Activated naive CD8-positive, alpha-beta T cell treated with anti-CD3 and anti-CD28 coated beads, Interleukin-2, amount 10 ng/mL, durations not matched to agents 7 days and 5 days (primary cell): ENCODE measurements around the gene GALNT1. TPM values are rescaled to one million over a fixed set of nuclear protein-coding genes. Genes with fewer than 3 reads are reported as not detected.

Source experiments
- ATAC-seq: fragments of 150-1000 bp; cut with Tn5 transposase; one replicate; pipeline ENCODE4 v1.10.0; 2021; ENCODE audit warnings: low read depth, moderate library complexity
- POLR2A ChIA-PET: fragments of 350-600 bp; sonication (Branson Sonifier 250); formaldehyde crosslinking; loops from one replicate; lab custom pipeline; 2021; ENCODE audit warnings: antibody characterized with exemption; lab: Charles Lee
- DNase-seq: peaks from one replicate; pipeline ENCODE4 v3.0.0; 2021
- H3K27ac Mint-ChIP-seq: one replicate; pipeline ENCODE4 v1.8.0; 2022; ENCODE audit warnings: mild to moderate bottlenecking, mixed read lengths
- H3K27me3 Mint-ChIP-seq: one replicate; pipeline ENCODE4 v1.8.0; 2022; ENCODE audit warnings: mild to moderate bottlenecking, moderate library complexity, mixed read lengths
- H3K36me3 Mint-ChIP-seq: one replicate; pipeline ENCODE4 v1.8.0; 2021; ENCODE audit warnings: mild to moderate bottlenecking, mixed read lengths
- H3K4me1 Mint-ChIP-seq: one replicate; pipeline ENCODE4 v1.8.0; 2021; ENCODE audit warnings: mixed read lengths
- H3K4me3 Mint-ChIP-seq: one replicate; pipeline ENCODE4 v1.8.0; 2022; ENCODE audit warnings: mild to moderate bottlenecking, moderate library complexity, mixed read lengths
- H3K9me3 Mint-ChIP-seq: one replicate; pipeline ENCODE4 v1.8.0; 2021; ENCODE audit warnings: mixed read lengths
- total RNA-seq, 2 experiments: library from RNA; stranded (reverse); gene quantifications; one replicate each; pipeline ENCODE4 v1.2.3, GENCODE V29; 2021

Gene GALNT1
- total RNA-seq, 2 experiments from 2014 or later = 33.1 to 38.3 TPM

DNA sequence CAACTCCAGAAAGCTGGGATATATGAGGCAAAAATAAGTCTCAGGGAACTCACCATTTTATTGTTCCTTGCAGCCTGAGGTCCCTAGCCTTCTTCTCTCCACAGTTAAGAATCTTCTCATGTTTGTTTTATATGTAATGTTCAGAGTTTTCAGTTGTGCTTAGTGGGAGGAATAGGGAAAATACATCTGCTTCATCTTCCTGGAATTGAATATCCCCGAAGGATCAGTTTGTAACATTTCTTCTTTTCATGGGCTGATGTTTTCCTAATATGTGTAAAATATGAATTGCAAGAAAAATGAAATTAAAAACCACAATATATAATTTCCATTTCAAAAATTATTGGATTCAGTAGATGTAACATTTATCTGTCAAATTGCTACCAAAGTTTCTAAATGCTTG, 8.0 kb downstream of the GALNT1 start:
- ATAC-seq = no peak
- no peak overlapping the region for H3K27ac Mint-ChIP-seq
- DNase-seq = no peak
- H3K27me3 Mint-ChIP-seq = no peaks in the 10 kb centered on the region
- H3K36me3 Mint-ChIP-seq = peaks cover 34% of the 10 kb centered on the region
- peaks cover 17% of the 10 kb centered on the region for H3K9me3 Mint-ChIP-seq
- POLR2A ChIA-PET = no interaction called here
- H3K4me3 Mint-ChIP-seq = no peak overlapping the region
- peaks cover 13% of the 10 kb centered on the region for H3K4me1 Mint-ChIP-seq

DNA sequence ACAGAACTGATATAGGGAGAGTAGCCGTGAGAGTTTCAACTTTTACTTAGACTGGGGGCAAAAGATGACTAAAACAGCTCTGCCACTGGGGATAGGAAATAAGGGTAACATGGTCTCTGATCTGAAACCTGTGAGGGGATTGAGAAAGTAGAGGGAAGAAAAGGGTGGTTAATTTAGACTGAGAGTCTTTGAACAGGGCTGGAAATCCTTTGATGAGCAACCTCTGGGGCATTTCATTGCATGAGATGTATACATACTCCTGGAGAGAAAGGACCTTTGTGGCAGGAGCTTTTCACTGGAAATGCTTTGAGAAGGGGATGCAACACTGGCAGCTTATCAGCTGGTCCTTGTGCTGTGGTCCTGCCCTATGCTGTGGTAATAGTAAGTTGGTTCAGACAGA, 9.4 kb downstream of the GALNT1 start:
- no peak for DNase-seq
- Mint-ChIP-seq H3K4me1 (peaks cover 14% of the 10 kb centered on the region), H3K36me3 (peaks cover 29% of the 10 kb centered on the region), H3K4me3 (no peak overlapping the region), H3K27ac (no peak overlapping the region), H3K9me3 (peaks cover 17% of the 10 kb centered on the region), H3K27me3 (no peaks in the 10 kb centered on the region)
- POLR2A ChIA-PET = no interaction called here
- ATAC-seq = no peak

DNA sequence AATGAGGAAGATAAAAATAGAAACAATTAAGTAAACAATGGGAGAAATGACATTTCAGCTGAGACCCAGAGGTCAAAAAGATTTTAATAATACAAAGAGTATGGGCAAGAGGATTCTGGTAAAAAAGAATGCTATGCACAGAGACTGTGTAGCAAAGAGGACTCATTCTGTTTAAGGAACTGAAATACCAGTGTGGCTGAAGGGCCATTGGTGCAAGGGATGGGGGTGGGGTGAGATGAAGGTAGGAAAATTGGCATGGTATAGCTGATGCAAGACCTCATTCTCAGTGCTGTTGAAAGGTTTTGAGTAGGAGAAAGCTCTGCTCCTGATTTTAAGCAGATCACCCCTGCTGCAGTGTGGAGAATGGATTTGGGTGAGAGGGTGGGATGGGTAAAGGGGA, 10.8 kb downstream of the GALNT1 start:
- POLR2A ChIA-PET = interaction anchor here (1.2 kb wide), 1 partner anchor 10 kb away, joined by 3 read pairs; no protein-coding TSS in a partner anchor
- no peak overlapping the region for H3K4me3 Mint-ChIP-seq
- H3K4me1 Mint-ChIP-seq = peaks cover 14% of the 10 kb centered on the region
- no peaks in the 10 kb centered on the region for H3K27me3 Mint-ChIP-seq
- H3K27ac Mint-ChIP-seq = no peak overlapping the region
- no peak for ATAC-seq
- no peak for DNase-seq
- H3K36me3 Mint-ChIP-seq = peaks cover 20% of the 10 kb centered on the region
- peaks cover 15% of the 10 kb centered on the region for H3K9me3 Mint-ChIP-seq

DNA sequence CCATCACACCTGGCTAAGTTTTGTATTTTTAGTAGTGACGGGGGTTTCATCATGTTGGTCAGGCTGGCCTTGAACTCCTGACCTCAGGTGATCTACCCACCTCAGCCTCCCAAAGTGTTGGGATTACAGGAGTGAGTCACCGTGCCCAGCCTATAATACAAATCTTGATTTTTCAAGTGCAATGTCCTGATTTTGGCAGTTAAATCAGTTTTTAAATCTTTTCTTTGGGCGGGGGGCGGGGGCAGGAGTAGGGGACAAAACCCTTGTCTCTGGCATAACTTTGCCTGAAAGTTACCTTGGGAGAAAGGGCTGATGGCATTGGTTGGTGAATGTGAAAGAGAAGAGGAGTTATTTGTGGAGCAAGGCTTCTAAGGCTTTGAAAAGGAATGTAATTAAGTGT, 12.3 kb downstream of the GALNT1 start:
- no peak overlapping the region for H3K27ac Mint-ChIP-seq
- H3K4me3 Mint-ChIP-seq = no peak overlapping the region
- DNase-seq (no peak), ATAC-seq (no peak)
- peaks cover 11% of the 10 kb centered on the region for H3K4me1 Mint-ChIP-seq
- H3K36me3 Mint-ChIP-seq = peaks cover 12% of the 10 kb centered on the region
- peaks cover 8% of the 10 kb centered on the region for H3K9me3 Mint-ChIP-seq
- POLR2A ChIA-PET = no interaction called here
- H3K27me3 Mint-ChIP-seq = no peaks in the 10 kb centered on the region

DNA sequence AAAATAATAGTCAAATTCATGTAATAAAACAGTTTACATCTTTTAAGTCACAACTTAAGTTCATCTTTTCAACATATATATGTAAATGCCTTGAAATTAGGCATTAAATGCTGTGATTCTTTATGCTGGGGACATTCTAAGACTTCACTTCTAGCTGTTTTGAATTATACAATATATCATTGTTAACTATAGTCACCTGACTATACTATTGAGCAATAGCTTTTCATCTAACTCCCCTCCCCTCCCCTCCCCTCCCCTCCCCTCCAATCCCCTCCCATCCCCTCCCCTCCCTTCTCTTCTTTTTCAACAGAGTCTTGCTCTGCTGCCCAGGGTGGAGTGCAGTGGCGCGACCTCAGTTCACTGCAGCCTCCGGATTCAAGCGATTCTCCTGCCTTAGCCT, 16.2 kb downstream of the GALNT1 start:
- Mint-ChIP-seq H3K36me3 (peaks cover 33% of the 10 kb centered on the region), H3K4me1 (peaks cover 8% of the 10 kb centered on the region), H3K27ac (no peak overlapping the region), H3K27me3 (no peaks in the 10 kb centered on the region), H3K9me3 (peaks cover 24% of the 10 kb centered on the region), H3K4me3 (no peak overlapping the region)
- POLR2A ChIA-PET = no interaction called here
- DNase-seq = no peak
- ATAC-seq = no peak

DNA sequence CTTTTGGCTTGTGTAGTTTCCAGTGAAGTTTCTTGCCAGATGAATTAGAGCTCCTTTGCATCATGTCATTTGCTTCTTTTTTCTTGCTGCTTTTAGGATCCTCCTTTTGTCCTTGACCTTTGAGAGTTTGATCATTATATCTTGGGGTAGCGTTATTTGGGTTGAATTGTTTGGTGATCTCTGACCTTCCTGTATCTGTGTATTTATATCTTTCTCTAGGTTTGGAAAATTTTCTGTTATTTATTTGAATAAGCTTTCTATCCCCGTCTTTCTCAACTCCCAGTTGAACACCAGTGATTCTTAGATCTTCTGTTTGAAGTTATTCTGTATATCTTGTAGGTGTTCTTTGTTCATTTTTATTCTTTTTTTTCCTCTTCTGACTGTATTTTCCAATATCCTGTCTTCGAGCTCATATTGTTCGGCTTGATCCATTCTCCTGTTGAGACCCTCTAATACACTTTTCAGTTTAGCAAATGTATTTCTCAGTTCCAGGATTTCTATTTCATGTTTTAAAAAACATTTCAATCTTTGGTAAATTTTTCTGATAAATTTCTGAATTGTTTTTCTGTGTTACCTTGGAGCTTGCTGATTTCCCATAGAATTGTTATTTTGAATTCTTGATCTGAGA, 20.8 kb downstream of the GALNT1 start:
- POLR2A ChIA-PET = interaction anchor here (1.2 kb wide), 1 partner anchor 14 kb away, joined by 3 read pairs; no protein-coding TSS in a partner anchor
- DNase-seq (no peak), ATAC-seq (no peak)
- Mint-ChIP-seq H3K36me3 (peaks cover 53% of the 10 kb centered on the region), H3K27ac (no peak overlapping the region), H3K27me3 (no peaks in the 10 kb centered on the region), H3K4me3 (no peak overlapping the region), H3K9me3 (peaks cover 30% of the 10 kb centered on the region), H3K4me1 (peaks cover 11% of the 10 kb centered on the region)

DNA sequence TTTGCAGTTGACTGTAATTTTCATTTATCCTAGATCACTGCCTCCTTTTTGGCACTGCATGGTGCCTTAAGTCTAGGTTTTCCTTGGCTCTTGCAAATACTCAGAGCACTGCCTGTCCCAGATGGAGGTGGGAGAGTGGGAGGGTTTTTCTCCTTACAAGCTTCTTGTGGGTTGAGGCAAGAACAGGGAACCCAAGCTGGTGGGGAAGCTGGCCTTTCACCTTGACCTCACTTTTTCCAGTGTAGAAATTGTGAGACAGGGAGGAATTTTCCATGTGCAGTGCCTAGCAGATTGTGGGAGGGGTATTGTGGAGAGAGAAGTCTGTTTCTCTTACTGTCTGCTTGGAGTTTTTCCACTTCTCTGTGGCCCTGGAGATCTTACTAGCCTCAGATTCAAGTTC, 21.5 kb downstream of the GALNT1 start:
- no peaks in the 10 kb centered on the region for H3K27me3 Mint-ChIP-seq
- peaks cover 57% of the 10 kb centered on the region for H3K36me3 Mint-ChIP-seq
- POLR2A ChIA-PET = no interaction called here
- H3K4me1 Mint-ChIP-seq = peaks cover 13% of the 10 kb centered on the region
- peaks cover 30% of the 10 kb centered on the region for H3K9me3 Mint-ChIP-seq
- H3K4me3 Mint-ChIP-seq = no peak overlapping the region
- no peak overlapping the region for H3K27ac Mint-ChIP-seq
- no peak for DNase-seq
- ATAC-seq = no peak

DNA sequence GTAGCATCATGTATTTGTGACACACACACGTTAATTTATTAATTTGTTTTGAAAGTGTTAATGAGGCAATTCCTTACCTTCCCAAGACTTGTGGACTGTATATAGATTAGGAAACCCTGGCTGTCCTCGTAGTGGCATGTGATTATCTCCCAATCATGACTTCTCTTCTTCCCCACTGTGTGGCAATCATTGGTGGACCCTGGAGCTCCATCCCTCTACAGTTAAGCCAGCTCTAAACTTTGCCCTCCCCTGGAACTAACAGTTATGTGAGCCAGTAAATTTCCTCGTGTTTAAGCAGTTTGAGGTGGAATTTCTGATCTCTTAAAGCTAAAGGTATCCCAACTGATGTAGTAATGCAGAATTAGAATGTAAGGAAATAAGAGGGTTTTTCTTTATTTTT, 22.0 kb downstream of the GALNT1 start:
- no peak for ATAC-seq
- POLR2A ChIA-PET = no interaction called here
- Mint-ChIP-seq H3K27ac (no peak overlapping the region), H3K36me3 (peaks cover 53% of the 10 kb centered on the region), H3K9me3 (peaks cover 27% of the 10 kb centered on the region), H3K4me1 (peaks cover 13% of the 10 kb centered on the region), H3K27me3 (no peaks in the 10 kb centered on the region), H3K4me3 (no peak overlapping the region)
- DNase-seq = no peak

DNA sequence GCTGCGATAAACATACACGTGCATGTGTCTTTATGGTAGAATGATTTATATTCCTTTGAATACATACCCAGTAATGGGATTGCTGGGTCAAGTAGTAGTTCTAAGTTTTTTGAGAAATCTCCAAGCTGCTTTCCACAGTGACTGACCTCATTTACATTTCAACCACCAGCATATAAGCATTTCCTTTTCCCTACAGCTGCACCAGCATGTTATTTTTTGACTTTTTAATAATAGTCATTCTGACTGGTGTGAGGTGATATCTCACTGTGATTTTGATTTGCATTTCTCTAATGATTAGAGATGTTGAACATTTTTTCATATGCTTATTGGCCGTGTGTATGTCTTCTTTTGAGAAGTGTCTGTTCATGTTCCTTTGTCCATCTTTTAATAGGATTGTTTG, 22.8 kb downstream of the GALNT1 start:
- H3K4me1 Mint-ChIP-seq = peaks cover 13% of the 10 kb centered on the region
- no peak for ATAC-seq
- DNase-seq = no peak
- peaks cover 50% of the 10 kb centered on the region for H3K36me3 Mint-ChIP-seq
- POLR2A ChIA-PET = no interaction called here
- no peak overlapping the region for H3K4me3 Mint-ChIP-seq
- H3K27ac Mint-ChIP-seq = no peak overlapping the region
- H3K27me3 Mint-ChIP-seq = no peaks in the 10 kb centered on the region
- peaks cover 27% of the 10 kb centered on the region for H3K9me3 Mint-ChIP-seq

DNA sequence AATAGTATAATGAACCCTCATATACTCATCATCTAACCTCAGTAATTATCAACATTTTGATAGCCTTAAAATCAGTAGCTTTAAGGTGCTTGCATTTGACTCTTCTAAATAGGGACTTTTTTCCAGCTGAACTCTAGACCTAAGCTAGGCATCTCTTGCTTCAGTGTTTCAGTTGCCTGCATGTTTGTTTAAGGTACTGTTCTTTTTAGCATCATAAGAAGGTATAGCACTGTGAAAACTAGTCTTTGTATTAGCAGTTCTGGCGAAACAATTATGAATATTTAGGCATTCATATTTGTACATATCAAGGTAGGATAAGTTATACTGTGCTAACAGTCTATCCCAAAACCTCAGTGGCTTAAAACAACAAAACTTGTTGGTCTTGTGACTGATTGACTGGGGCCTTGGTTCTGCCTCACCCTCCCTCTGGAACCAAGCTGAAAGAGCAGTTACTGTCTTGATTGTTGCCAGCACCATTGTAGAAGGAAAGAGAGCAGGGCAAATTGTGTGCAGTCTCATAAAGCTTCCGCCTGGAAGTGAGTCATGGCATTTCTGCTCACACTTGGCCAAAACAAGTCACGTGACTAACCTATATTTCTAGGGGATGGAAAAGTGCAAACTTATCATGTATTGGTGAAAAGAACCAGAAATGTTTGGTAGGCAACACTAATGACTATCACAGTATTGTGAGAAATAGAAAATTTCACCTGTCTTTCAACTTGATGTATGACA, 24.3 kb downstream of the GALNT1 start:
- ATAC-seq = no peak
- Mint-ChIP-seq H3K4me1 (peaks cover 12% of the 10 kb centered on the region), H3K27ac (no peak overlapping the region), H3K4me3 (no peak overlapping the region), H3K27me3 (no peaks in the 10 kb centered on the region), H3K9me3 (peaks cover 21% of the 10 kb centered on the region), H3K36me3 (peaks cover 40% of the 10 kb centered on the region)
- no peak for DNase-seq
- POLR2A ChIA-PET = no interaction called here

DNA sequence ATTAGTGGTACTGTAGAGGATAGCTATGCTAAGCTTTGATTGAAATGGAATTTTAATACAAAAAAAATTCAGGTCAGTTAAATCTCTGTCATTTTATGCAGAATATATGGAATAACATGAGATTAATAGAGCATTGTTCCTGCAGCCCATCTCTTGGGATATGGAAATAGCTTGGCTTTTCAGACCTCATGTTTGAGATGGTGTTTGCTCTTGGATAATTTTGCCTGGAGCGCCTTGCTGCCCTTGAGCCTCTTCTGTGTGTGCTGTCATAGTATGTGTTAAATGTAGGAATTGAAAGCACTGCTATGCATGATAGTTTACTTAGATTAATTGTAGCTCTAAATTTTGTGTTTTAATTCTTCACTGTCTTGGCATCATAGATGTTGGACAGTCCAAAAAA, 27.7 kb downstream of the GALNT1 start:
- peaks cover 16% of the 10 kb centered on the region for H3K36me3 Mint-ChIP-seq
- H3K27me3 Mint-ChIP-seq = no peaks in the 10 kb centered on the region
- H3K4me3 Mint-ChIP-seq = no peak overlapping the region
- no peaks in the 10 kb centered on the region for H3K9me3 Mint-ChIP-seq
- no peak for ATAC-seq
- H3K4me1 Mint-ChIP-seq = peaks cover 12% of the 10 kb centered on the region
- POLR2A ChIA-PET = no interaction called here
- H3K27ac Mint-ChIP-seq = no peak overlapping the region
- no peak for DNase-seq

DNA sequence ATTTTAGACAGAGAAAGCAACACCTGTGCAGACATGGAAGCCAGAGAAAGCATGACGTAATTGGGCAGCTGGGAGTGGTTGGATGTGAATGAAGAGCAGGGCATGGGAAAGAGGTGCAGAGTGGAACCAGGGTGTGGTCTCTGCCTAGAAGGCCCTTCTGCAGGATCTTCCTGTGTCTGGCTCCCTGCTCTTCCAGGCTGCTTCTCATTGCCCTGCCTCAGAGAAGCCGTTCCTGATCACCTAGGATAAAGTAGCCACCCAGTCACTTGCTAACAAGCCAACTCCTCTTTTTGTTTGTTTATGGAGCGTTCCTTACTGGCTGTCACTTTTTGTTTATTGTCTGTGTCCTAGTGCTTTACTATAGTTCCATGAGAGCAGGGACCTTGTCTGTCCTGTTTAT, 28.5 kb downstream of the GALNT1 start:
- peaks cover 12% of the 10 kb centered on the region for H3K4me1 Mint-ChIP-seq
- DNase-seq (no peak), ATAC-seq (no peak)
- no peaks in the 10 kb centered on the region for H3K27me3 Mint-ChIP-seq
- H3K9me3 Mint-ChIP-seq = no peaks in the 10 kb centered on the region
- POLR2A ChIA-PET = no interaction called here
- peaks cover 11% of the 10 kb centered on the region for H3K36me3 Mint-ChIP-seq
- H3K27ac Mint-ChIP-seq = no peak overlapping the region
- H3K4me3 Mint-ChIP-seq = no peak overlapping the region

DNA sequence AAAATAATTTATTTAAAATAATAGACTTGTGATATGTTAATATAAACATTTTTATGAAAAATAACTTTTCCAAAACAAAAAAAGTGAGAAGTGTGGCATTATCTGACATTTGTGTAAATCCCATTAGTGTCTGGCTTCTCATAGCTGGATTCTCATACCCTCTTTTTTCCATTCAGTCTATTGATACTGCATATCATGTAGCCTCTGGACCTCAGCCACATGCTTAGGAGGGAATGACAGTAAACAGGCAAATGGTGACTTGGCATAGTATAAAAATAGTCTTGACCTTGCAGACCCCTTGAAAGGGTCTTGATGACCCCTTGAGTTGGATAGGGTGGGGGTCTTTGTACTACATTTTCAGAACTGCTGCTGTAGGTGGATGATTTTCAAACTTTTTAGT, 29.2 kb downstream of the GALNT1 start:
- POLR2A ChIA-PET = no interaction called here
- Mint-ChIP-seq H3K9me3 (no peaks in the 10 kb centered on the region), H3K4me3 (no peak overlapping the region), H3K36me3 (peaks cover 8% of the 10 kb centered on the region), H3K27ac (no peak overlapping the region), H3K4me1 (peaks cover 11% of the 10 kb centered on the region), H3K27me3 (no peaks in the 10 kb centered on the region)
- ATAC-seq (no peak), DNase-seq (no peak)

DNA sequence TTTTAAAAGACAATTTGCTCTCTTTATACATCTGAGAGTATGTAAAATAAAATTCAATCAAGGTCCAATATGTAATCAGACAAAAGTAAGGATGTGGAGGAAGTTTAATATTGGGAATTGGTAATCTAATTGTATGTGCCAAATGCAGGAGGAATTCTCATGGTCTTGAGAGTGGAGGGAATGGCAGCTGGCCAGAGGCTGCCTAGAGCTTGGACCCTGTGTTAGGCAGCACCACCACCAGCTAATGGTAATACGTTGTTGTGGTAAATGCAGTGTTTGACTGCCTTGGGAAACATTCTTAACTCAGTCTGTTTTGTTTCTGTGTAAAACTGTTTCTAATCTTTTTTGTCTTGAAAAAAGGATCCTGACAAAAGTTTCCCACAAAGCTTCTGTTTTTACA, 30.0 kb downstream of the GALNT1 start:
- Mint-ChIP-seq H3K9me3 (no peaks in the 10 kb centered on the region), H3K27ac (no peak overlapping the region), H3K4me1 (peaks cover 7% of the 10 kb centered on the region), H3K4me3 (no peak overlapping the region), H3K27me3 (no peaks in the 10 kb centered on the region), H3K36me3 (peaks cover 7% of the 10 kb centered on the region)
- POLR2A ChIA-PET = no interaction called here
- ATAC-seq (no peak), DNase-seq (no peak)
